Measurements from ENCODE around the gene PGR.

PGR gene

DNA sequence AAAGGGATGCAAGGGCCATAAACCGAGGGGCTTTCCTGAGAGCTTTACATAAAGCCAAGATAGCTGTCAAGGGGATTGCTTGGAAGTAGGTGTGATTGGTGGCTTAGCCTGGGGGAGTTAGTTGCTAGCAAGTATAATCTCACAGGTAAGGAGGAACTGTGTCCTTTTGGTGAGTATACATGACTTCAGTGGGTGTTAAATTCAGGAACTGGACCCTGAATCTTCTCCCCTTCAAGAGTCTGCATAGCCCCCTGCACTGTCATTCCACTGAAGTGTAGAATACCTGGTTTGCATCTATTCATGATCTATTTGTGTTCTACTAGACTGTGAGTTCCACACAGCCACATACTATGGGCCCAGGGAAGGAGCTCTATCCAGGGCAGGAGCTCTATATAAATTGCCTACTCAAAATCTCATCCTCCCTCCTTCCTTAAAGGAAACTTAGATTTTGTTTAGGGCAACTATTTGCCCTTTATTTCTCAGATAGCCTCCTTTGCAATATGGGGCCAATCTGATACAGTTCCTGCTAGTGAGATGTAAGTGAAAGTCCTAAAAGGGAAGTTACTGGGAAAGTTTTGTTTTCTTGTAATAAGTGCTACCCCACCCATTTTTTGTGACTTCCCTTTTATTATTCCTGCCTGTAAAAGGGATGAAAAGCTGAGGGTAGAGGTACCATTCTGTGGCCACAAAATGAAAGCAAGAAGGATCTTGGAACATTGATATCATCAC is 120.5 kb downstream of the PGR start:
- H3K27me3 Mint-ChIP-seq (ENCODE audit: low read depth, poor library complexity), result peaks cover 7% of the 10 kb centered on the region
- no peak overlapping the region for H3K27ac Mint-ChIP-seq
- no peaks in the 10 kb centered on the region for H3K9me3 Mint-ChIP-seq
- TF ChIP-seq, protein P1, sequence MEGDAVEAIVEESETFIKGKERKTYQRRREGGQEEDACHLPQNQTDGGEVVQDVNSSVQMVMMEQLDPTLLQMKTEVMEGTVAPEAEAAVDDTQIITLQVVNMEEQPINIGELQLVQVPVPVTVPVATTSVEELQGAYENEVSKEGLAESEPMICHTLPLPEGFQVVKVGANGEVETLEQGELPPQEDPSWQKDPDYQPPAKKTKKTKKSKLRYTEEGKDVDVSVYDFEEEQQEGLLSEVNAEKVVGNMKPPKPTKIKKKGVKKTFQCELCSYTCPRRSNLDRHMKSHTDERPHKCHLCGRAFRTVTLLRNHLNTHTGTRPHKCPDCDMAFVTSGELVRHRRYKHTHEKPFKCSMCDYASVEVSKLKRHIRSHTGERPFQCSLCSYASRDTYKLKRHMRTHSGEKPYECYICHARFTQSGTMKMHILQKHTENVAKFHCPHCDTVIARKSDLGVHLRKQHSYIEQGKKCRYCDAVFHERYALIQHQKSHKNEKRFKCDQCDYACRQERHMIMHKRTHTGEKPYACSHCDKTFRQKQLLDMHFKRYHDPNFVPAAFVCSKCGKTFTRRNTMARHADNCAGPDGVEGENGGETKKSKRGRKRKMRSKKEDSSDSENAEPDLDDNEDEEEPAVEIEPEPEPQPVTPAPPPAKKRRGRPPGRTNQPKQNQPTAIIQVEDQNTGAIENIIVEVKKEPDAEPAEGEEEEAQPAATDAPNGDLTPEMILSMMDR (IDR thresholded peaks at IDR 0.05), result no peak
- DNase-seq, result no peak
- no peak overlapping the region for H3K4me3 Mint-ChIP-seq
- H3K36me3 Mint-ChIP-seq (ENCODE audit: low read depth), result no peaks in the 10 kb centered on the region
- H3K4me1 Mint-ChIP-seq, result no peaks in the 10 kb centered on the region

DNA sequence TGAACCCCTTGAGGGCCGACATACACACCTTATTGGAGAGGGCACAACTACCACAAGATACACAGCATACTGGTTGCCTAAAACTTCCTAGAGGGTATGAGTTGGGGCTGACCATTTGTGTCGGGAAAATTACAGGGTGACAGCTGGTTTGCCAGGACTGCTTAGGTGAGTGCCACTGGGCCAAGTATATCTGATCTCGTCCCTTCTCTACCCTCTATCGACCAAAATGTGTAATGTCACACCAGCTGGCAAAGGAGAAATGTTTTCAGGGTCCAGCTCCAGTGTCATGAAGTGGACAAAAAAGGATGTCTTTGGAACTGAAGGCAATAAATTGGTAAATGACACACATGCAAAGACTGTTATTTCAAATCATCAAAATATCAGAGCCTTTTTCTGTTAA is 126.1 kb downstream of the PGR start:
- Mint-ChIP-seq H3K36me3 (ENCODE audit: low read depth) (no peaks in the 10 kb centered on the region), H3K4me1 (no peaks in the 10 kb centered on the region), H3K4me3 (no peak overlapping the region), H3K27me3 (ENCODE audit: low read depth, poor library complexity) (peaks cover 12% of the 10 kb centered on the region), H3K27ac (no peak overlapping the region), H3K9me3 (no peaks in the 10 kb centered on the region)
- TF ChIP-seq, protein P1 (IDR thresholded peaks at IDR 0.05), result no peak
- DNase-seq, result no peak

DNA sequence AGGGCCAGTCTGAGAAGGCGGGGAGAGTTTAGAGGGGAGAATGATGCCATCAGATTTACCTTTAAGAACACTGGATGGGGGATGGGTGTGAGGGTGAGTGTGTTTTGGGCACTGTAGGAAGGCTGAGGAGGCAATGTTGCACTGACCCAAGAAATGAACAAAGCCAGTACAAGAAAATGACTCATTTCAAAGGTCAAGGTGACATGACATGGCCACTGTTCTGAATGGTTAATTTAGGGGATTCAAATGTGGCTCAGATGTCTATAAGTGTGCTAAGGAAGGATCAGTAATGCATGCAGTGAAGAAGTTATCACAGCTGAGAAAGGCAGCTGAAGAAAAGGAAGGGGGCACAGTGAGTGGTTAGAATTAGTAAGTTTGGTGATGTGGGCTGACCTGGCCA is 129.9 kb downstream of the PGR start:
- peaks cover 8% of the 10 kb centered on the region for H3K27me3 Mint-ChIP-seq (ENCODE audit: low read depth, poor library complexity)
- no peak overlapping the region for H3K4me3 Mint-ChIP-seq
- H3K27ac Mint-ChIP-seq, result no peak overlapping the region
- H3K9me3 Mint-ChIP-seq, result no peaks in the 10 kb centered on the region
- TF ChIP-seq, protein P1 (IDR thresholded peaks at IDR 0.05), result no peak
- DNase-seq, result no peak
- no peaks in the 10 kb centered on the region for H3K4me1 Mint-ChIP-seq
- no peaks in the 10 kb centered on the region for H3K36me3 Mint-ChIP-seq (ENCODE audit: low read depth)

DNA sequence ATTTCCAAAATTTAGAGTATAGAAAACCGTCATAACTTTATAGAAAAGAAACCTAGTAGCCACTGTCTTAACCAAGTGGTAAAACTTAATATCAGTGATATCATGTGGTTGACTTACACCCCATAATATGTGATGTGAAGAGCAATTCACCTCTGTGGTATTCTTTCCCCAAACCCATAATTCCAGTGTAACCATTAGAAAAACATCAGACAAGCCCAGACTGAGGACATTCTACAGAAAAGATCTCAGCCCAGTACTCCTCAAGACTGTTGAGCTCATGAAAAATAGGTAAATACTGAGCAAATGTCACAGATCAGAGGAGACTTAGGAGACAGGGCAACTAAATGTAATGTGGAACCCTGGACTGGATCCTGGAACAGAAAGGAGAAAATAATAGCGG is 134.6 kb downstream of the PGR start:
- TF ChIP-seq, protein P1 (IDR thresholded peaks at IDR 0.05), result no peak
- H3K4me1 Mint-ChIP-seq, result no peaks in the 10 kb centered on the region
- no peak overlapping the region for H3K27ac Mint-ChIP-seq
- H3K9me3 Mint-ChIP-seq, result no peaks in the 10 kb centered on the region
- H3K4me3 Mint-ChIP-seq, result no peak overlapping the region
- no peak for DNase-seq
- H3K27me3 Mint-ChIP-seq (ENCODE audit: low read depth, poor library complexity), result no peaks in the 10 kb centered on the region
- H3K36me3 Mint-ChIP-seq (ENCODE audit: low read depth), result no peaks in the 10 kb centered on the region

DNA sequence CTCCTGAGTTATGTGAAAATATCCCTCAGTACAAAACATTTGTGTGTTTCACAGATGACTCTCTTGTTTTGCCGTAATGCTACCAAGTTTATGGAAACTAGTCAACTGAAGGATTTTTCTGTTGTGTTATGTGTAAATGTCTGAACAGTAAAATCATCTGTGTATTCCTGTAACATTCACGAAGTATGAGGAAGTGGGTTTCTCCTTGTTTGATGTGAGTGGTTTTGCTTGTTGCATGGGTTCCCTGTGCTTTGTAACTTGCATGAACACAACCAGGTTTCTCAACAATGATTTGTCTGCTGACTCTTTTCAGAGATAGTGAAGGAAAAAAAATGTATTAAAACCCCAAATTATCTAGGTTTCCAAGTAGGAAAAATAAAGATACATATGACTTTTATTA is 138.1 kb downstream of the PGR start:
- Mint-ChIP-seq H3K27me3 (ENCODE audit: low read depth, poor library complexity) (no peaks in the 10 kb centered on the region), H3K4me1 (no peaks in the 10 kb centered on the region), H3K27ac (no peak overlapping the region), H3K36me3 (ENCODE audit: low read depth) (peaks cover 5% of the 10 kb centered on the region), H3K4me3 (no peak overlapping the region), H3K9me3 (no peaks in the 10 kb centered on the region)
- TF ChIP-seq, protein P1 (IDR thresholded peaks at IDR 0.05), result no peak
- no peak for DNase-seq

DNA sequence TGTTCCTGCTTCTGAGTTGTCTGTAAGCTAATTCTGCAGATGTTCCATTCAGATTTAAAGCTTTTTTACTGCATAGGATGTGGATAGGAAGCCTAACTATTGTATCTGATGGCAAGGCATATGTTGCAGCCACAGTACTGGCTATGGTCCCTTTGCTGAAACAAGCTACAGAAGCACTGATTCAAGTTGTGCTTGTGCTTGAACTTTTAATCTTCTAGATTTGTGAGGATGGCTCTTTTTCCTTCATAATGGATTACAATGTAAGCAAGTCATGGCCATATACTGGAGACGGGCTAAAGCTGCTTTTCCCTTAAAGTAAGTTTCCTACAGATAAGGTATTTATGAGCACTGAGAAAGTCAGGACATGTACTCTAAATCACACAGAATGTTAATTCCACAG is 138.7 kb downstream of the PGR start:
- TF ChIP-seq, protein P1 (IDR thresholded peaks at IDR 0.05), result no peak
- no peak for DNase-seq
- Mint-ChIP-seq H3K36me3 (ENCODE audit: low read depth) (peaks cover 5% of the 10 kb centered on the region), H3K9me3 (no peaks in the 10 kb centered on the region), H3K4me1 (no peaks in the 10 kb centered on the region), H3K27ac (no peak overlapping the region), H3K4me3 (no peak overlapping the region), H3K27me3 (ENCODE audit: low read depth, poor library complexity) (no peaks in the 10 kb centered on the region)
